Measurements from ENCODE around the gene AOAH. TPM values are rescaled to one million over a fixed set of nuclear protein-coding genes. Genes with fewer than 3 reads are reported as not detected.

The AOAH gene
- total RNA-seq, 1 donor from 2014 or later = 5.5 TPM

- Mint-ChIP-seq H3K27me3 (ENCODE audit: insufficient read depth, low read depth) (peaks cover 2% of the 10 kb centered on the region), H3K9me3 (no peaks in the 10 kb centered on the region), H3K4me3 (no peak overlapping the region), H3K36me3 (no peaks in the 10 kb centered on the region), H3K27ac (no peak overlapping the region), H3K4me1 (peaks cover 12% of the 10 kb centered on the region)
- Histone ChIP-seq H3K9ac (no peak overlapping the region), H3F3A (ENCODE audit: low read depth) (no peaks in the 10 kb centered on the region), H3K79me2 (ENCODE audit: low read depth) (no peaks in the 10 kb centered on the region), H2AFZ (replicated peaks) (no peak overlapping the region), H3K4me2 (no peak overlapping the region), H3K36me3 (no peaks in the 10 kb centered on the region), H3K4me3 (no peak overlapping the region), H4K20me1 (ENCODE audit: low read depth) (no peaks in the 10 kb centered on the region), H3K27ac (no peak overlapping the region), H3K9me3 (ENCODE audit: low read depth) (no peaks in the 10 kb centered on the region), H3K27me3 (no peaks in the 10 kb centered on the region), H3K4me1 (no peaks in the 10 kb centered on the region)
- TF ChIP-seq EZH2 (IDR thresholded peaks at IDR 0.05) = no peak
- no peak for DNase-seq (ENCODE audit: low spot score)
Measured at GRCh38 chr7:36749282-36749960, 25.1 kb upstream of the AOAH start.

- Histone ChIP-seq H3K79me2 (ENCODE audit: low read depth) (no peaks in the 10 kb centered on the region), H3K4me3 (no peak overlapping the region), H3K9ac (no peak overlapping the region), H3K27me3 (no peaks in the 10 kb centered on the region), H3K4me1 (no peaks in the 10 kb centered on the region), H3F3A (ENCODE audit: low read depth) (no peaks in the 10 kb centered on the region), H3K27ac (no peak overlapping the region), H4K20me1 (ENCODE audit: low read depth) (no peaks in the 10 kb centered on the region), H3K4me2 (no peak overlapping the region), H3K9me3 (ENCODE audit: low read depth) (no peaks in the 10 kb centered on the region), H2AFZ (replicated peaks) (no peak overlapping the region), H3K36me3 (no peaks in the 10 kb centered on the region)
- TF ChIP-seq EZH2phosphoT487 (IDR thresholded peaks at IDR 0.05) (no peak), CTCF (IDR thresholded peaks at IDR 0.05) (no peak), EZH2 (IDR thresholded peaks at IDR 0.05) (no peak)
- H3K9me3 Mint-ChIP-seq = no peaks in the 10 kb centered on the region
- H3K36me3 Mint-ChIP-seq = no peaks in the 10 kb centered on the region
- peaks cover 2% of the 10 kb centered on the region for H3K27me3 Mint-ChIP-seq (ENCODE audit: insufficient read depth, low read depth)
- DNase-seq (ENCODE audit: low spot score) = no peak
- H3K4me1 Mint-ChIP-seq = peaks cover 12% of the 10 kb centered on the region
- H3K4me3 Mint-ChIP-seq = no peak overlapping the region
- H3K27ac Mint-ChIP-seq = no peak overlapping the region
Measured at GRCh38 chr7:36748017-36748487, 23.8 kb upstream of the AOAH start.

- peaks cover 2% of the 10 kb centered on the region for H3K27me3 Mint-ChIP-seq (ENCODE audit: insufficient read depth, low read depth)
- H3K9me3 ChIP-seq (ENCODE audit: low read depth) = no peaks in the 10 kb centered on the region
- no peaks in the 10 kb centered on the region for H3F3A ChIP-seq (ENCODE audit: low read depth)
- TF ChIP-seq EZH2 (IDR thresholded peaks at IDR 0.05) = no peak
- TF ChIP-seq EZH2phosphoT487 (IDR thresholded peaks at IDR 0.05) = no peak
- no peak for TF ChIP-seq CTCF (IDR thresholded peaks at IDR 0.05)
- peak overlapping the region; percentile 46 for H3K4me3 Mint-ChIP-seq
- H3K27me3 ChIP-seq = no peaks in the 10 kb centered on the region
- no peak overlapping the region for H3K27ac Mint-ChIP-seq
- no peak overlapping the region for H3K27ac ChIP-seq
- H3K9me3 Mint-ChIP-seq = no peaks in the 10 kb centered on the region
- no peak overlapping the region for H3K9ac ChIP-seq
- no peaks in the 10 kb centered on the region for H3K4me1 ChIP-seq
- no peaks in the 10 kb centered on the region for H3K79me2 ChIP-seq (ENCODE audit: low read depth)
- no peak overlapping the region for H3K4me2 ChIP-seq
- DNase-seq (ENCODE audit: low spot score) = no peak
- H3K36me3 Mint-ChIP-seq = no peaks in the 10 kb centered on the region
- H2AFZ ChIP-seq (replicated peaks) = no peak overlapping the region
- no peak overlapping the region for H3K4me3 ChIP-seq
- peaks cover 12% of the 10 kb centered on the region for H3K4me1 Mint-ChIP-seq
- no peaks in the 10 kb centered on the region for H3K36me3 ChIP-seq
- H4K20me1 ChIP-seq (ENCODE audit: low read depth) = no peaks in the 10 kb centered on the region
Measured at GRCh38 chr7:36747280-36748016, 23.2 kb upstream of the AOAH start.

- Histone ChIP-seq H3K9me3 (ENCODE audit: low read depth) (no peaks in the 10 kb centered on the region), H4K20me1 (ENCODE audit: low read depth) (no peaks in the 10 kb centered on the region), H3K9ac (no peak overlapping the region), H2AFZ (replicated peaks) (no peak overlapping the region), H3K36me3 (no peaks in the 10 kb centered on the region), H3K79me2 (ENCODE audit: low read depth) (no peaks in the 10 kb centered on the region), H3K27me3 (no peaks in the 10 kb centered on the region), H3K4me2 (no peak overlapping the region), H3F3A (ENCODE audit: low read depth) (no peaks in the 10 kb centered on the region), H3K4me1 (no peaks in the 10 kb centered on the region), H3K27ac (no peak overlapping the region), H3K4me3 (no peak overlapping the region)
- Mint-ChIP-seq H3K4me1 (peaks cover 10% of the 10 kb centered on the region), H3K9me3 (peaks cover 2% of the 10 kb centered on the region), H3K36me3 (no peaks in the 10 kb centered on the region), H3K27me3 (ENCODE audit: insufficient read depth, low read depth) (no peaks in the 10 kb centered on the region), H3K27ac (no peak overlapping the region), H3K4me3 (no peak overlapping the region)
- no peak for DNase-seq (ENCODE audit: low spot score)
- TF ChIP-seq EZH2 (IDR thresholded peaks at IDR 0.05) = no peak
- no peak for TF ChIP-seq EZH2phosphoT487 (IDR thresholded peaks at IDR 0.05)
- TF ChIP-seq CTCF (IDR thresholded peaks at IDR 0.05) = no peak
Measured at GRCh38 chr7:36746347-36746746, 22.1 kb upstream of the AOAH start.

Data from neural progenitor cell (in vitro differentiated cells).